HL-60 (cell line): ENCODE results near the gene RALGAPB.
"Not testable (repeated sequence)": the region's sequence is repeated elsewhere in the genome, so short reads cannot be mapped to it uniquely, and the experiment has no call there.

Experiments
- DNase-seq, 2 experiments: peaks; one replicate each; pipeline ENCODE4 v3.0.0-alpha.2; 2010 to 2020; ENCODE audit warnings: low read depth in 1 of 2, low spot score in 1 of 2
- H3K27ac ChIP-seq: fragments of 250-450 bp; sonication (Bioruptor Pico); replicated peaks from 2 replicates; pipeline ENCODE4 v1.5.1; 2020; ENCODE audit warnings: mild to moderate bottlenecking, moderate library complexity
- H3K27me3 ChIP-seq: fragments of 250-450 bp; sonication (Bioruptor Pico); 2 replicates; pipeline ENCODE4 v1.5.1; 2021; ENCODE audit warnings: mild to moderate bottlenecking, moderate library complexity; ENCODE audit not compliant: insufficient read depth, poor library complexity, severe bottlenecking
- H3K4me3 ChIP-seq: replicated peaks from 2 replicates; pipeline ENCODE4 v1.5.1; 2011; ENCODE audit warnings: mild to moderate bottlenecking, control low read depth, low read length; ENCODE audit not compliant: insufficient read depth
- GABPA ChIP-seq: IDR thresholded peaks from 2 replicates; pipeline ENCODE4 v1.6.1; 2012; ENCODE audit warnings: low read depth
- POLR2AphosphoS5 ChIP-seq: IDR thresholded peaks from 2 replicates; pipeline ENCODE4 v1.6.1; 2012; ENCODE audit warnings: low read depth
- SPI1 ChIP-seq: IDR thresholded peaks from 2 replicates; pipeline ENCODE4 v1.6.1; 2012; ENCODE audit warnings: low read depth, mild to moderate bottlenecking, borderline replicate concordance
- TF ChIP-seq, protein P1 (sequence below): IDR thresholded peaks from 2 replicates; pipeline ENCODE4 v1.6.1; 2012; ENCODE audit warnings: low read depth; ENCODE audit not compliant: insufficient replicate concordance
- TF ChIP-seq, protein P2 (sequence below): IDR thresholded peaks from one replicate; pipeline ENCODE4 v1.5.1; 2011; ENCODE audit warnings: low read length, control low read depth, inconsistent platforms; ENCODE audit not compliant: insufficient read depth

The RALGAPB gene

DNA sequence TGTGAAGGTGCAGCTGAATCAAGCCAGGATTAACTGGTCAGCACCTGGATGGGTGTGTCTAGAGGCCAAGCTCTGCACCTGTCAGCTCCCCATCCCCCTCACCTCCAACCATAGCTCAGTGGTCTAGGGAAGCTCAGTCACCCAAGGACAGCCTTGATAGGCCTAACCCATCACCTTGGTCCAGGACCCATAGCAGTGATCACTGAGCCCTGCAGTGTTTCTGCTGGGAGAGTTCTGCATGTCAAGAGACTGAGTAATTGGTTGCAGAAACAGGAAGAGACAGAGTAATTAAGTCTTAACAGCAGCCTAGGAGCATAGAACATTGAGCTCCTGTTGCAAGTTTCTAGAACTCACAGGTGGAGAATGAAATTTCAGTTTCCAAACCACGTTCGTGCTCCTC lies 18.7 kb upstream of the RALGAPB start:
- no peak for TF ChIP-seq GABPA
- TF ChIP-seq SPI1: no peak
- TF ChIP-seq, protein P1, sequence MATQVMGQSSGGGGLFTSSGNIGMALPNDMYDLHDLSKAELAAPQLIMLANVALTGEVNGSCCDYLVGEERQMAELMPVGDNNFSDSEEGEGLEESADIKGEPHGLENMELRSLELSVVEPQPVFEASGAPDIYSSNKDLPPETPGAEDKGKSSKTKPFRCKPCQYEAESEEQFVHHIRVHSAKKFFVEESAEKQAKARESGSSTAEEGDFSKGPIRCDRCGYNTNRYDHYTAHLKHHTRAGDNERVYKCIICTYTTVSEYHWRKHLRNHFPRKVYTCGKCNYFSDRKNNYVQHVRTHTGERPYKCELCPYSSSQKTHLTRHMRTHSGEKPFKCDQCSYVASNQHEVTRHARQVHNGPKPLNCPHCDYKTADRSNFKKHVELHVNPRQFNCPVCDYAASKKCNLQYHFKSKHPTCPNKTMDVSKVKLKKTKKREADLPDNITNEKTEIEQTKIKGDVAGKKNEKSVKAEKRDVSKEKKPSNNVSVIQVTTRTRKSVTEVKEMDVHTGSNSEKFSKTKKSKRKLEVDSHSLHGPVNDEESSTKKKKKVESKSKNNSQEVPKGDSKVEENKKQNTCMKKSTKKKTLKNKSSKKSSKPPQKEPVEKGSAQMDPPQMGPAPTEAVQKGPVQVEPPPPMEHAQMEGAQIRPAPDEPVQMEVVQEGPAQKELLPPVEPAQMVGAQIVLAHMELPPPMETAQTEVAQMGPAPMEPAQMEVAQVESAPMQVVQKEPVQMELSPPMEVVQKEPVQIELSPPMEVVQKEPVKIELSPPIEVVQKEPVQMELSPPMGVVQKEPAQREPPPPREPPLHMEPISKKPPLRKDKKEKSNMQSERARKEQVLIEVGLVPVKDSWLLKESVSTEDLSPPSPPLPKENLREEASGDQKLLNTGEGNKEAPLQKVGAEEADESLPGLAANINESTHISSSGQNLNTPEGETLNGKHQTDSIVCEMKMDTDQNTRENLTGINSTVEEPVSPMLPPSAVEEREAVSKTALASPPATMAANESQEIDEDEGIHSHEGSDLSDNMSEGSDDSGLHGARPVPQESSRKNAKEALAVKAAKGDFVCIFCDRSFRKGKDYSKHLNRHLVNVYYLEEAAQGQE: no peak
- no peak for TF ChIP-seq POLR2AphosphoS5
- TF ChIP-seq, protein P2, sequence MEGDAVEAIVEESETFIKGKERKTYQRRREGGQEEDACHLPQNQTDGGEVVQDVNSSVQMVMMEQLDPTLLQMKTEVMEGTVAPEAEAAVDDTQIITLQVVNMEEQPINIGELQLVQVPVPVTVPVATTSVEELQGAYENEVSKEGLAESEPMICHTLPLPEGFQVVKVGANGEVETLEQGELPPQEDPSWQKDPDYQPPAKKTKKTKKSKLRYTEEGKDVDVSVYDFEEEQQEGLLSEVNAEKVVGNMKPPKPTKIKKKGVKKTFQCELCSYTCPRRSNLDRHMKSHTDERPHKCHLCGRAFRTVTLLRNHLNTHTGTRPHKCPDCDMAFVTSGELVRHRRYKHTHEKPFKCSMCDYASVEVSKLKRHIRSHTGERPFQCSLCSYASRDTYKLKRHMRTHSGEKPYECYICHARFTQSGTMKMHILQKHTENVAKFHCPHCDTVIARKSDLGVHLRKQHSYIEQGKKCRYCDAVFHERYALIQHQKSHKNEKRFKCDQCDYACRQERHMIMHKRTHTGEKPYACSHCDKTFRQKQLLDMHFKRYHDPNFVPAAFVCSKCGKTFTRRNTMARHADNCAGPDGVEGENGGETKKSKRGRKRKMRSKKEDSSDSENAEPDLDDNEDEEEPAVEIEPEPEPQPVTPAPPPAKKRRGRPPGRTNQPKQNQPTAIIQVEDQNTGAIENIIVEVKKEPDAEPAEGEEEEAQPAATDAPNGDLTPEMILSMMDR: no peak
- H3K27ac ChIP-seq: no peak overlapping the region
- DNase-seq: no peak

DNA sequence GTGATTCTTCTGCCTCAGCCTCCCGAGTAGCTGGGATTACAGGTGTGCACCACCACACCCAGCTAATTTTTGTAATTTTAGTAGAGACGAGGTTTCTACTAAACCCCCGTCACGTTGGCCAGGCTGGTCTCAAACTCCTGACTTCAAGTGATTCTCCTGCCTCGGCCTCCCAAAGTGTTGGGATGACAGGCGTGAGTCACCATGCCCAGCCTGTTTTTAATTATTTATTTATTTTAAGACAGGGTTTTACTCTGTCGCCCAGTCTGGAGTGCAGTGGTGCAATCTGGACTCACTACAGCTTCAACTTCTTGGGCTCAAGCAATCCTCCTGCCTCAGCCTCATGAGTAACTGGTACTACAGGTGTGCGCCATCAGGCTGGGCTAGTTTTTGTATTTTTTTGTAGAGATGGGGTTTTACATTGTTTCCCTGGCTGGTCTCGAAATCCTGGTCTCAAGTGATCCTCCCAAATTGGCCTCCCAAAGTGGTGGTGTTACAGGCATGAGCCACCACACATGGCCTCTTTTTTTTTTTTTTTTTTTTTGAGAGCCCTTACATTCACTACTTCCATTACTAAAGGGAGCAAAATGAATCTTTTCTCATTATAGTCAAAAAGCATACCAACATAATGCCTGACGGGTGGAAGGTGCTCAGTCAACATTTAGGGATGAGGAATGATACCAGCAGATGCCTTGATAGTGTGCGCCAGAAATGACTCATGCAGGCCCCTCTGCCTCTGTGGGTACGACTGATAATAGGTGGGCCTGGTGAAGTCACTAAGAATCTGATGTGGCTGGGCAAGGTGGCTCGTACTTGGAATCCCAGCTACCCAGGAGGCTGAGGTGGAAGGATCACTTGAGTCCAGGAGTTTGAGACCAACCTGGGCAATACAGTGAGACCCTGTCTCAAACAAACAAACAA lies 17.8 kb upstream of the RALGAPB start:
- Histone ChIP-seq H3K27ac (no peak overlapping the region), H3K27me3 (no peaks in the 10 kb centered on the region), H3K4me3 (no peak overlapping the region)
- no peak for TF ChIP-seq POLR2AphosphoS5
- DNase-seq: no peak

More for the DNA sequence above, 18.7 kb upstream of the RALGAPB start:
- Histone ChIP-seq H3K27me3 (no peaks in the 10 kb centered on the region), H3K4me3 (no peak overlapping the region)

DNA sequence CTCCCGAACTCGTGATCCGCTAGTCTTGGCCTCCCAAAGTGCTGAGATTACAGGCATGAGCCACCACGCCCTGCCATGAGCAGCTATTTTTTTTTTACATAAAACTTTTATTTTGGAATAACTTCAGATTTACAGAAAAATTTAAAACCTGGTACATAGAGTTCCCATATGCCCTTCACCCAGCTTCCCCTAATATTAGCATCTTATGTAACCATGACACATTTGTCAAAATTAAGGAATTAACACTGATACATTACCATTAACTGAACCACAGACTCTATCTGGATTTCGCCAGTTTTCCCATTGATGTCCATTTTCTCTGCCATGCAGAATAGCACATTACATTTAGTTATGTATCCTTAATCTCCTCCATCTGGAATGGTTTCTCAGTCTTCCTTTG lies 14.3 kb upstream of the RALGAPB start:
- H3K4me3 ChIP-seq: no peak overlapping the region
- no peak overlapping the region for H3K27ac ChIP-seq
- no peak for DNase-seq
- no peaks in the 10 kb centered on the region for H3K27me3 ChIP-seq
- TF ChIP-seq SPI1: no peak
- TF ChIP-seq GABPA: no peak
- TF ChIP-seq, protein P1: no peak
- no peak for TF ChIP-seq POLR2AphosphoS5
- TF ChIP-seq, protein P2: no peak

DNA sequence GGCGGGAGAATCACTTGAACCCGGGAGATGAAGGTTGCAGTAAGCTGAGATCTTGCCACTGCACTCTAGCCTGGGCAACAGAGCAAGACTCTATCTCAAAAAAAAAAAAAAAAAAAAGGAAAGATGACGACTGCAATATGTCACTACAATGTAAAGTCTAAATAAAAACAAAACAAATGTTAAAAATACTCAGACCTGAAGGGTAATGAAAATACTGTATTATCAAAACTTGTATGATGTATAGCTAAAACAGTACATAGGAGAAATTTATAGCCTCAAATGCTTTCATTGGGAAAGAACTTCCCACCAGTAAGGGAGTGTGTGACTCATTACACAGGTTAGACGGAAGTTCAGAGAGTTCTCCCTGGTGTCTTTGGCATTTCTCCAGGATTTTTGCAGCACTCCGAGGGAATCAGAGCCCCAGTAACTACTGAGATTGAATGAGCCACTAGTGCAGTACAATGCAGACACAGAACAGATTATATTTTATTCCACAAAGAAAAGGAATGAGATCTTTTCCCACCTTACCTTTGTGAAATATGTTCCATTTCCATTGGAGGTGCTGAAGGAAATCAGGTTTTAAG lies 12.5 kb upstream of the RALGAPB start:
- Histone ChIP-seq H3K27ac (no peak overlapping the region), H3K27me3 (no peaks in the 10 kb centered on the region), H3K4me3 (no peak overlapping the region)
- DNase-seq: peak; percentile 58 to 62
- TF ChIP-seq POLR2AphosphoS5 (peak; percentile 31; the same call in 1 of the 2 replicates), SPI1 (no peak)

DNA sequence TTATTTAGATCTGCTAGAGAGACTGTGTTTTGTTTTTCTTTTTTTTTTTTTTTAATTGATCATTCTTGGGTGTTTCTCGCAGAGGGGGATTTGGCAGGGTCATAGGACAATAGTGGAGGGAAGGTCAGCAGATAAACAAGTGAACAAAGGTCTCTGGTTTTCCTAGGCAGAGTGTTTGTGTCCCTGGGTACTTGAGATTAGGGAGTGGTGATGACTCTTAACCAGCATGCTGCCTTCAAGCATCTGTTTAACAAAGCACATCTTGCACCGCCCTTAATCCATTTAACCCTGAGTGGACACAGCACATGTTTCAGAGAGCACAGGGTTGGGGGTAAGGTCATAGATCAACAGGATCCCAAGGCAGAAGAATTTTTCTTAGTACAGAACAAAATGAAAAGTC lies 12.0 kb upstream of the RALGAPB start:
- not testable (repeated sequence) for H3K4me3 ChIP-seq, H3K27me3 ChIP-seq, DNase-seq, H3K27ac ChIP-seq

DNA sequence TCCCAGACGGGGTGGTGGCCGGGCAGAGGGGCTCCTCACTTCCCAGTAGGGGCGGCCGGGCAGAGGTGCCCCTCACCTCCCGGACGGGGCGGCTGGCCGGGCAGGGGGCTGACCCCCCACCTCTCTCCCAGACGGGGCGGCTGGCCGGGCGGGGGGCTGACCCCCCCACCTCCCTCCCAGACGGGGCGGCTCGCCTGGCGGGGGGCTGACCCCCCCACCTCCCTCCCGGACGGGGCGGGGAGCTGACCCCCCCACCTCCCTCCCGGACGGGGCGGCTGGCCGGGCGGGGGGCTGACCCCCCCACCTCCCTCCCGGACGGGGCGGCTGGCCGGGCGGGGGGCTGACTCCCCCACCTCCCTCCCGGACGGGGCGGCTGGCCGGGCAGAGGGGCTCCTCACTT lies 11.5 kb upstream of the RALGAPB start:
- not testable (repeated sequence) for DNase-seq, H3K27ac ChIP-seq, H3K27me3 ChIP-seq, H3K4me3 ChIP-seq

DNA sequence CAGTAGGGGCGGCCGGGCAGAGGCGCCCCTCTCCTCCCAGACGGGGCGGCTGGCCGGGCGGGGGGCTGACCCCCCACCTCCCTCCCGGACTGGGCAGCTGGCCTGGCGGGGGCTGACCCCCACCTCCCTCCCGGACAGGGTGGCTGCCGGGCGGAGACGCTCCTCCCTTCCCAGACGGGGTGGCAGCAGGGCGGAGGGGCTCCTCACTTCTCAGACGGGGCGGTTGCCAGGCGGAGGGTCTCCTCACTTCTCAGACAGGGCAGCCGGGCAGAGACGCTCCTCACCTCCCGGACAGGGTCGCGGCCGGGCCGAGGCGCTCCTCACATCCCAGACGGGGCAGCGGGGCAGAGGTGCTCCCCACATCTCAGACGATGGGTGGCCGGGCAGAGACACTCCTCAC lies 11.1 kb upstream of the RALGAPB start:
- not testable (repeated sequence) for H3K27me3 ChIP-seq, H3K4me3 ChIP-seq, DNase-seq, H3K27ac ChIP-seq
